Activated gamma-delta T cell treated with Interleukin-2 at 50 U/mL for 16 hours (primary cell): Measurements from ENCODE around the gene CSAG2.

Experiments
- DNase-seq: peaks from one replicate; pipeline ENCODE4 v3.0.0-alpha.2; 2020

The CSAG2 gene

DNA sequence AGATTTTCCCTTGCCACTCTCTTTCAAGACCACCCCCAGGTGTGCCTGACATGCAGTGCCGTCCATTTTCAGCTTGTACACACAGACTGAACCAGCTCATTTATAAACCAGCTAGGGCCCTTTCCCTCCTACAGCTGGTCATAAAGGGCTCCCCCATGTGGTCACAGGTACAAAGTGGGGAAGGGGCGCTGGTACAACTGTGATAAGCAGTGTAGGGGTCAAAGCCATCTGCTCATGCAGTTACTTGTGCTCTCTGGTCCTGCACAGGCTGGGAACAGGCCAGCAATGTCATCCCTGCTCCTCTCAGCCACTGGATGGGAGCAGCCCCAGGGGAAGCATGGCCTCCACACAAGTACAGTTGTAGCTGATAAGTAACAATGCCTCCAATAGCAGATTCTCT is 50.8 kb downstream of the CSAG2 start:
- no peak for DNase-seq
